GM21786 (cell line): ENCODE results near the gene KRT77.

Experiments used
- ATAC-seq: cut with Tn5 transposase; IDR thresholded peaks from one replicate; pipeline ENCODE4 v1.9.1; 2021; ENCODE audit not compliant: unreplicated experiment

The KRT77 gene

GRCh38 chr12:52693261-52693660 is 10.1 kb downstream of the KRT77 start:
- no peak for ATAC-seq

- ATAC-seq: no peak
These were observed 11.1 kb downstream of the KRT77 start for GRCh38 chr12:52692254-52692653.

- no peak for ATAC-seq
These were observed 11.5 kb downstream of the KRT77 start for GRCh38 chr12:52691841-52692150.

GRCh38 chr12:52691076-52691840 is 12.1 kb downstream of the KRT77 start:
- no peak for ATAC-seq

- no peak for ATAC-seq
These were observed 12.8 kb downstream of the KRT77 start for GRCh38 chr12:52690351-52691075.

GRCh38 chr12:52689936-52690335 is 13.4 kb downstream of the KRT77 start:
- no peak for ATAC-seq

GRCh38 chr12:52689239-52689638 is 14.1 kb downstream of the KRT77 start:
- no peak for ATAC-seq

- ATAC-seq: no peak
These were observed 14.8 kb downstream of the KRT77 start for GRCh38 chr12:52688481-52688880.

GRCh38 chr12:52687497-52688385 is 15.6 kb downstream of the KRT77 start:
- ATAC-seq: no peak

- ATAC-seq: no peak
These were observed 16.4 kb downstream of the KRT77 start for GRCh38 chr12:52686756-52687487.

- ATAC-seq: no peak
These were observed 17.3 kb downstream of the KRT77 start for GRCh38 chr12:52686063-52686462.

GRCh38 chr12:52685406-52685890 is 17.9 kb downstream of the KRT77 start:
- ATAC-seq: no peak

- no peak for ATAC-seq
These were observed 18.9 kb downstream of the KRT77 start for GRCh38 chr12:52684431-52684830.

- ATAC-seq: no peak
These were observed 19.6 kb downstream of the KRT77 start for GRCh38 chr12:52683575-52684300.

GRCh38 chr12:52682938-52683574 is 20.3 kb downstream of the KRT77 start:
- ATAC-seq: no peak

- no peak for ATAC-seq
These were observed 21.0 kb downstream of the KRT77 start for GRCh38 chr12:52682381-52682660.

- ATAC-seq: no peak
These were observed 21.6 kb downstream of the KRT77 start for GRCh38 chr12:52681526-52682380.

GRCh38 chr12:52680363-52680762 is 23.0 kb downstream of the KRT77 start, which contains the start of gene KRT1:
Gene KRT1, minus strand, starts transcription at chr12:52680407. Its CDS starts 59 bp downstream, at chr12:52680348.
- ATAC-seq: no peak

GRCh38 chr12:52679875-52680274 is 23.4 kb downstream of the KRT77 start:
- ATAC-seq: no peak
